Neural crest cell (in vitro differentiated cells): ENCODE results near the gene GABRG3. TPM values are rescaled to one million over a fixed set of nuclear protein-coding genes. Genes with fewer than 3 reads are reported as not detected.

Experiments
- DNase-seq: peaks from one replicate; pipeline ENCODE4 v3.0.0; 2021; ENCODE audit warnings: low read depth, mixed read lengths, low spot score
- H3K27ac Mint-ChIP-seq: one replicate; pipeline ENCODE4 v1.8.0; 2021; ENCODE audit warnings: mild to moderate bottlenecking, mixed read lengths; ENCODE audit not compliant: unreplicated experiment
- H3K27me3 Mint-ChIP-seq: 2 replicates; pipeline ENCODE4 v1.8.0; 2021; ENCODE audit warnings: low read depth, mild to moderate bottlenecking, mixed read lengths
- H3K36me3 Mint-ChIP-seq: 2 replicates; pipeline ENCODE4 v1.8.0; 2021; ENCODE audit warnings: low read depth, mild to moderate bottlenecking, mixed read lengths
- H3K4me1 Mint-ChIP-seq: 2 replicates; pipeline ENCODE4 v1.8.0; 2021; ENCODE audit warnings: mixed read lengths
- H3K4me3 Mint-ChIP-seq: one replicate; pipeline ENCODE4 v1.8.0; 2021; ENCODE audit warnings: mild to moderate bottlenecking, mixed read lengths
- H3K9me3 Mint-ChIP-seq: 2 replicates; pipeline ENCODE4 v1.8.0; 2021; ENCODE audit warnings: mixed read lengths
- CTCF ChIP-seq: fragments of 200-600 bp; sonication (generic); conservative IDR thresholded peaks from 2 replicates; pipeline ENCODE4 v1.5.0; 2021; ENCODE audit warnings: antibody characterized with exemption, mild to moderate bottlenecking
- total RNA-seq: library from RNA; stranded (reverse); gene quantifications from 2 replicates; pipeline ENCODE4 v1.2.1, GENCODE V29; 2021

GABRG3 gene
- total RNA-seq, 1 donor from 2014 or later = 4.5 TPM

DNA sequence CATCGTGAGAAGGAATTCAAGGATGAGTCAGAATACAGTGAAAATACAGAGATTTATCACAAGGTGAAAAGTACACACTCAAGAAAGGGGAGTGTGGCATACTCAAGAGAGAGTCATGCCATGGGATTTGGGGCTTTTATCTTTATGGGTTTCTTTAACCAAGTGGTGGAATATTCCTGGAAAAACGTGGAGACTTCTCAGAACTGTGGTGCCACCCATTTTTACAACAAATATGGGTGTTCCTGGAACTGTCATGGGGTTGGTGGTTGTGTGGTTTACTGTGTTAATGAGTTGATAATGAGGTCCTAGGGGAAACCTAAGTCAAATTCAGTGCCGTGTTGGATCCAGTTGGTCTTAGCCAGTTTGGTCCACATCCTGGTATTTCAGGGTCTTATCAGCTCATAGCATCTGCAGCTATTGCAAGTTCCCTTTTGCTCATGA is 497.2 kb downstream of the GABRG3 start:
- TF ChIP-seq CTCF = no peak
- H3K27me3 Mint-ChIP-seq = no peaks in the 10 kb centered on the region
- no peak for DNase-seq
- no peaks in the 10 kb centered on the region for H3K36me3 Mint-ChIP-seq
- H3K27ac Mint-ChIP-seq = no peak overlapping the region
- no peak overlapping the region for H3K4me3 Mint-ChIP-seq
- peaks cover 6% of the 10 kb centered on the region for H3K9me3 Mint-ChIP-seq
- no peaks in the 10 kb centered on the region for H3K4me1 Mint-ChIP-seq

- no peaks in the 10 kb centered on the region for H3K36me3 Mint-ChIP-seq
- H3K4me3 Mint-ChIP-seq = no peak overlapping the region
- H3K27me3 Mint-ChIP-seq = no peaks in the 10 kb centered on the region
- no peak for TF ChIP-seq CTCF
- no peaks in the 10 kb centered on the region for H3K4me1 Mint-ChIP-seq
- peaks cover 6% of the 10 kb centered on the region for H3K9me3 Mint-ChIP-seq
- DNase-seq = no peak
- no peak overlapping the region for H3K27ac Mint-ChIP-seq
Observed at GRCh38 chr15:27473845-27474244, 502.9 kb downstream of the GABRG3 start.

GRCh38 chr15:27475395-27475794 is 504.4 kb downstream of the GABRG3 start:
- H3K36me3 Mint-ChIP-seq = no peaks in the 10 kb centered on the region
- no peaks in the 10 kb centered on the region for H3K4me1 Mint-ChIP-seq
- no peaks in the 10 kb centered on the region for H3K27me3 Mint-ChIP-seq

DNA sequence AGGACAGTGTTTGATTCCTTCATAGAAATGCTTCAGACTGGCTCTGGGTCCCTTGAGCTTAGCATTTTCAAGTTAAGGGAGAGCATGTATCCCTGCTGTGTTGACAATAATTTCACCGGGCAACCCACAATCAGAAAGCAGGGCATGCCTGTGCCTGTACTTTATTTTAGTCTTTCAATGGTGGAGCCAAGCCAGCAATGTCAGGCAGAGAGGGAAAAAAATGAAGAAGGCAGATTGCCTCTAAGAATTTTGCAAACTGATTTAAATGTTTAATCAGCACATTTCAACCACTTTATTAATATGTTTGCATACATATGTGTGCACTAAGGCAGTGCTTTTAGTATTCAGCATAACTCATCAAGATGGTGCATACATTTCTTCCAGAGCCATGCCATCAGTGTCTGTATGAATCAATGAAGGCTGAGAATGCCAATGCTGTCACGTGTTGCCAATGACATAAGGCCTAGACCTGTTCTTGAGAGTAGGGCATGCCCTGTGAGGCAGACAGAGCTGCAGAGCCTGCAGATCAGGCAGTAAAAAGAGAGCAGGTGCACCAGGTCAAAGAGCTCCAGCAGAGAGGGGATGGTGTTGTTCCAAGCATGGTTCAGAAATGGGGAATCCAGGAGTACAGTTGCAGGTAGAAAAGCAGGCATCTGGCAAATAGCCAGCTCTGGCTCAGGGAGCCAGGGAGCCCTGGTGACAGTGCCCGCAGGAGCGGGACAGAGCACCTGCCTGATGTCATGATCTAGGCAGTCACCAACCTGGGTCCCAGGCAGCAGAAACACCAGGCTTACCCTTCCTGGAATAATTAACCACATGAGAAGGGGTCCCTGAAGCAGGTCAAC is 508.5 kb downstream of the GABRG3 start:
- DNase-seq = no peak
- Mint-ChIP-seq H3K4me3 (no peak overlapping the region), H3K27me3 (no peaks in the 10 kb centered on the region), H3K9me3 (no peaks in the 10 kb centered on the region), H3K36me3 (no peaks in the 10 kb centered on the region), H3K27ac (no peak overlapping the region), H3K4me1 (peaks cover 24% of the 10 kb centered on the region)
- TF ChIP-seq CTCF = no peak

More at GRCh38 chr15:27475395-27475794, 504.4 kb downstream of the GABRG3 start:
- no peak for TF ChIP-seq CTCF
- no peak for DNase-seq
- Mint-ChIP-seq H3K9me3 (peaks cover 6% of the 10 kb centered on the region), H3K4me3 (no peak overlapping the region), H3K27ac (no peak overlapping the region)

DNA sequence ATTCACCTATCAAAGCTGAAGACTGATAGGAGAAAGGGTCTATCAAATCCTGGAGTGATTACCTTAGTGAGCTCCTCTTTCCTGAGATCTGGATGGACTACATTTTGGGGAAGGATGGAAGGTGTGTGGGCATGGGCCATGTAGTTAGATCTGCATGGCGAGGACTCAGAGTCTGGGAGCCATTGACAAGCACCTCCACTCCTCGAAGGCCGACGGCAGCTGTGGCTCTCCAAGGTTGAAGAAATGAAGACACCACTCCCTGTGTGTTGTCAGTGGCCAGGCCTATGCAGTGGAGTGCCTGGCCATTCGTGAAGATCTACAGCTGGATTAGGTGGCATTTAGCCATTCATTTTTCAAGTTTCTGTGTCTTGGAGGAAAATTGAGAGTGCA is 509.2 kb downstream of the GABRG3 start:
- Mint-ChIP-seq H3K9me3 (no peaks in the 10 kb centered on the region), H3K36me3 (peaks cover 2% of the 10 kb centered on the region), H3K4me3 (no peak overlapping the region), H3K27me3 (no peaks in the 10 kb centered on the region), H3K27ac (no peak overlapping the region), H3K4me1 (peaks cover 24% of the 10 kb centered on the region)
- TF ChIP-seq CTCF = no peak
- DNase-seq = no peak
